H1 (cell line): ENCODE data around the gene AGBL1. TPM values are rescaled to one million over a fixed set of nuclear protein-coding genes. Genes with fewer than 3 reads are reported as not detected.

Experiments
- CTCF ChIA-PET: fragments of 300-600 bp; sonication (Branson Sonifier 250); formaldehyde crosslinking; loops from one replicate; lab custom pipeline; 2021; ENCODE audit not compliant: partially characterized antibody; lab: Charles Lee
- POLR2A ChIA-PET: fragments of 300-600 bp; sonication (Branson Sonifier 250); formaldehyde crosslinking; loops from one replicate; lab custom pipeline; 2021; ENCODE audit warnings: inconsistent platforms; ENCODE audit not compliant: partially characterized antibody; lab: Charles Lee
- DNase-seq, 2 experiments: peaks; one replicate each; pipeline versions ENCODE4 v3.0.0 to v3.0.0-alpha.2; 2010 to 2022; ENCODE audit warnings: low spot score in 2 of 2, low read depth in 1 of 2, mixed read lengths in 1 of 2
- FAIRE-seq: peaks from 2 replicates; lab custom pipeline; 2011; peaks lifted over from hg19 to GRCh38; lab: Jason Lieb, UNC
- H2AFZ ChIP-seq: 2 replicates; pipeline ENCODE4 v1.8.1; 2012; ENCODE audit warnings: low read length, inconsistent platforms
- H2AK5ac ChIP-seq: 2 replicates; pipeline ENCODE4 v1.6.1; 2013; ENCODE audit warnings: low read depth, low read length
- H2BK120ac ChIP-seq: replicated peaks from 2 replicates; pipeline ENCODE3; 2013; ENCODE audit warnings: low read depth, low read length, inconsistent platforms
- H2BK12ac ChIP-seq: 2 replicates; pipeline ENCODE4 v1.6.1; 2013; ENCODE audit warnings: low read depth, low read length
- H2BK15ac ChIP-seq: 2 replicates; pipeline ENCODE4 v1.6.1; 2013; ENCODE audit warnings: low read length
- H2BK20ac ChIP-seq: 2 replicates; pipeline ENCODE4 v1.6.1; 2013; ENCODE audit warnings: low read length
- H2BK5ac ChIP-seq: 2 replicates; pipeline ENCODE4 v1.6.1; 2013; ENCODE audit warnings: low read depth, low read length
- H3K14ac ChIP-seq: 2 replicates; pipeline ENCODE4 v1.6.1; 2013; ENCODE audit warnings: inconsistent platforms; ENCODE audit not compliant: insufficient read length
- H3K18ac ChIP-seq: 2 replicates; pipeline ENCODE4 v1.6.1; 2013; ENCODE audit warnings: low read length; ENCODE audit errors: extremely low read depth
- H3K23ac ChIP-seq: 2 replicates; pipeline ENCODE4 v1.6.1; 2013; ENCODE audit warnings: inconsistent platforms; ENCODE audit not compliant: insufficient read length
- H3K23me2 ChIP-seq: 2 replicates; pipeline ENCODE4 v1.6.1; 2013; ENCODE audit warnings: low read depth, low read length
- H3K27ac ChIP-seq: 2 replicates; pipeline ENCODE4 v1.6.1; 2011; ENCODE audit warnings: low read depth, low read length, inconsistent platforms
- H3K27me3 ChIP-seq, 4 experiments: replicated peaks in 1 of 4; 1 replicate in 1 of 4; 2 replicates in 3 of 4; pipeline versions ENCODE4 v1.6.1 to v1.8.1; 2011 to 2013; ENCODE audit warnings: low read length in 3 of 4, mild to moderate bottlenecking in 3 of 4, inconsistent platforms in 2 of 4, mixed read lengths in 2 of 4, moderate library complexity in 1 of 4; ENCODE audit not compliant: control insufficient read depth in 3 of 4, insufficient read depth in 3 of 4; ENCODE audit errors: extremely low read depth in 1 of 4
- H3K36me3 ChIP-seq, 4 experiments: 2 replicates each; pipeline versions ENCODE4 v1.6.1 to v1.8.1; 2011 to 2013; ENCODE audit warnings: mild to moderate bottlenecking in 4 of 4, low read length in 3 of 4, moderate library complexity in 2 of 4, control low read depth in 1 of 4, inconsistent platforms in 1 of 4; ENCODE audit not compliant: insufficient read depth in 4 of 4, control insufficient read depth in 2 of 4
- H3K4ac ChIP-seq: replicated peaks from 2 replicates; pipeline ENCODE3; 2013; ENCODE audit warnings: low read length, low read depth, mixed read lengths, inconsistent platforms; ENCODE audit not compliant: insufficient read length
- H3K4me1 ChIP-seq, 4 experiments: replicated peaks in 1 of 4; 1 replicate in 1 of 4; 2 replicates in 3 of 4; pipeline versions ENCODE4 v1.6.1 to v1.8.1; 2011 to 2013; ENCODE audit warnings: low read length in 3 of 4, inconsistent platforms in 2 of 4, mixed read lengths in 1 of 4; ENCODE audit not compliant: insufficient read depth in 4 of 4, control insufficient read depth in 3 of 4
- H3K4me2 ChIP-seq, 2 experiments: 2 replicates each; pipeline versions ENCODE4 v1.6.1 to v1.8.1; 2011 to 2013; ENCODE audit warnings: low read depth in 2 of 2, low read length in 2 of 2, control low read depth in 1 of 2, inconsistent platforms in 1 of 2, mild to moderate bottlenecking in 1 of 2; ENCODE audit not compliant: insufficient read depth in 1 of 2
- H3K4me3 ChIP-seq, 4 experiments: fragments of 200-600, 300-600 bp in 1 of 4; sonication (generic), shearing (Covaris generic), sonication (Bioruptor Twin) in 1 of 4; 2 replicates each; pipeline versions ENCODE4 v1.5.1 to v1.8.1; 2011 to 2016; ENCODE audit warnings: low read length in 4 of 4, low read depth in 3 of 4, control low read depth in 2 of 4, inconsistent platforms in 2 of 4, mild to moderate bottlenecking in 2 of 4, mixed read lengths in 1 of 4, moderate library complexity in 1 of 4; ENCODE audit not compliant: insufficient read depth in 2 of 4; ENCODE audit errors: extremely low read depth in 1 of 4
- H3K56ac ChIP-seq: replicated peaks from 2 replicates; pipeline ENCODE3; 2013; ENCODE audit warnings: low read depth, mild to moderate bottlenecking, mixed read lengths, low read length, inconsistent platforms; ENCODE audit not compliant: insufficient read length
- H3K79me1 ChIP-seq: 2 replicates; pipeline ENCODE4 v1.6.1; 2013; ENCODE audit warnings: low read depth, low read length, control low read depth
- H3K79me2 ChIP-seq, 2 experiments: 2 replicates each; pipeline versions ENCODE4 v1.6.1 to v1.8.1; 2012 to 2013; ENCODE audit warnings: low read length in 2 of 2, mild to moderate bottlenecking in 2 of 2, inconsistent platforms in 1 of 2; ENCODE audit not compliant: insufficient read depth in 2 of 2, control insufficient read depth in 1 of 2
- H3K9ac ChIP-seq, 4 experiments: replicated peaks in 1 of 4; 1 replicate in 1 of 4; 2 replicates in 3 of 4; pipeline versions ENCODE4 v1.6.1 to v1.8.1; 2011 to 2013; ENCODE audit warnings: low read depth in 3 of 4, low read length in 3 of 4, control low read depth in 2 of 4, mild to moderate bottlenecking in 2 of 4, moderate library complexity in 2 of 4, inconsistent platforms in 1 of 4; ENCODE audit errors: extremely low read depth in 1 of 4
- H3K9me3 ChIP-seq, 2 experiments: 2 replicates each; pipeline versions ENCODE4 v1.6.1 to v1.8.1; 2012 to 2013; ENCODE audit warnings: mild to moderate bottlenecking in 2 of 2, moderate library complexity in 2 of 2, control low read depth in 1 of 2, inconsistent platforms in 1 of 2, low read depth in 1 of 2, low read length in 1 of 2, mixed read lengths in 1 of 2; ENCODE audit not compliant: insufficient read depth in 2 of 2
- H4K20me1 ChIP-seq, 2 experiments: replicated peaks in 1 of 2; 2 replicates each; pipeline versions ENCODE3 to v1.8.1; 2011 to 2013; ENCODE audit warnings: inconsistent platforms in 2 of 2, low read length in 2 of 2, mild to moderate bottlenecking in 1 of 2; ENCODE audit not compliant: insufficient read depth in 2 of 2, control insufficient read depth in 1 of 2
- H4K5ac ChIP-seq: 2 replicates; pipeline ENCODE4 v1.6.1; 2013; ENCODE audit warnings: low read length, low read depth, mixed read lengths, inconsistent platforms; ENCODE audit not compliant: insufficient read length
- H4K8ac ChIP-seq: 2 replicates; pipeline ENCODE4 v1.8.0; 2013; ENCODE audit warnings: mild to moderate bottlenecking, moderate library complexity, low read length, inconsistent platforms; ENCODE audit not compliant: insufficient read depth; ENCODE audit errors: extremely low read depth
- H4K91ac ChIP-seq: replicated peaks from 2 replicates; pipeline ENCODE3; 2013; ENCODE audit warnings: low read length, mixed read lengths, inconsistent platforms; ENCODE audit not compliant: insufficient read length
- CREB1 ChIP-seq: IDR thresholded peaks from 2 replicates; pipeline ENCODE4 v1.6.1; 2012; ENCODE audit warnings: inconsistent platforms
- E2F6 ChIP-seq: IDR thresholded peaks from 2 replicates; pipeline ENCODE4 v1.6.1; 2012; ENCODE audit warnings: inconsistent platforms
- EGR1 ChIP-seq: IDR thresholded peaks from 2 replicates; pipeline ENCODE4 v1.6.1; 2011; ENCODE audit warnings: low read depth, low read length, borderline replicate concordance
- POLR2AphosphoS5 ChIP-seq: IDR thresholded peaks from 2 replicates; pipeline ENCODE4 v1.6.1; 2011; ENCODE audit warnings: low read depth, low read length
- USF2 ChIP-seq: IDR thresholded peaks from 2 replicates; pipeline ENCODE4 v1.6.1; 2011; ENCODE audit warnings: low read length, improper control_type of control experiment
- WGBS, 2 experiments: shearing (Covaris generic) in 1 of 2; methylation state at CpG; one replicate each; pipeline versions ENCODE4 v1.1.6 to v1.1.7; 2013 to 2015; ENCODE audit warnings: low lambda C conversion rate in 2 of 2, mixed read lengths in 2 of 2, inconsistent platforms in 1 of 2, low coverage in 1 of 2, missing lambda C conversion rate in 1 of 2; ENCODE audit not compliant: insufficient replicate concordance in 2 of 2, insufficient coverage in 1 of 2, insufficient read length in 1 of 2; ENCODE audit errors: extremely low coverage in 1 of 2, missing lambda C conversion rate in 1 of 2; 5-methylcytosine and 5-hydroxymethylcytosine counted together
- polyA plus RNA-seq, 7 experiments: library from polyadenylated mRNA; depleted of rRNA in 3 of 7; stranded (reverse) in 5 of 7; unstranded in 2 of 7; fragments of >200 nt in 5 of 7; fragments of 200-250 nt in 2 of 7; gene quantifications; 1 replicate in 5 of 7; 2 replicates in 1 of 7; 4 replicates in 1 of 7; pipeline versions ENCODE4 v1.2.1 to v1.2.3, GENCODE V29; 2011 to 2013; ENCODE audit warnings: missing spikeins in 2 of 7, mixed read lengths in 2 of 7
- total RNA-seq: library from RNA; stranded (reverse); fragmentation: NEBNext Ultra II Directional; extraction: Animal tissue kit (Norgen Biotek cat#: 25700); gene quantifications from 2 replicates; pipeline ENCODE4 v1.2.1, GENCODE V29; 2021

Gene AGBL1
- total and polyA plus RNA-seq, 2 of the 8 experiments (the other 6 are each of a cell fraction or from before 2014, with no cell fraction given), result not detected

- no peak overlapping the region for H3K9ac ChIP-seq
Measured at GRCh38 chr15:86328658-86329057, 249.0 kb downstream of the AGBL1 start.

More at GRCh38 chr15:86328658-86329057, 249.0 kb downstream of the AGBL1 start:
- no peak overlapping the region for H2AFZ ChIP-seq
- H2BK5ac ChIP-seq, result no peak overlapping the region
- peaks cover 17 to 20% of the 10 kb centered on the region in 2 experiments for H3K9me3 ChIP-seq
- H3K4me3 ChIP-seq, result no peak overlapping the region
- H3K14ac ChIP-seq, result no peak overlapping the region
- H3K27me3 ChIP-seq, result no peaks in the 10 kb centered on the region
- H2BK12ac ChIP-seq, result no peak overlapping the region
- no peaks in the 10 kb centered on the region for H3K23me2 ChIP-seq
- no peak overlapping the region for H2BK15ac ChIP-seq
- H3K36me3 ChIP-seq, result no peaks in the 10 kb centered on the region
- no peak for TF ChIP-seq EGR1
- no peak for TF ChIP-seq CREB1
- no peak for TF ChIP-seq USF2
- no peak for TF ChIP-seq E2F6
- TF ChIP-seq POLR2AphosphoS5, result no peak
- H2BK20ac ChIP-seq, result no peak overlapping the region
- POLR2A ChIA-PET, result interaction anchor here (0.5 kb wide), 1 partner anchor 11 kb away, joined by 3 read pairs; no protein-coding TSS in a partner anchor
- H3K79me1 ChIP-seq, result no peaks in the 10 kb centered on the region
- no peak overlapping the region for H4K8ac ChIP-seq
- no peaks in the 10 kb centered on the region for H3K79me2 ChIP-seq
- H4K91ac ChIP-seq, result no peak overlapping the region
- H2BK120ac ChIP-seq, result no peak overlapping the region
- H3K4me2 ChIP-seq, result no peak overlapping the region
- FAIRE-seq (no peak), DNase-seq (no peak)
- peaks cover 0 to 2% (median under 1%) of the 10 kb centered on the region in 4 experiments; a peak in 2 of 7 replicates for H3K4me1 ChIP-seq
- H3K27ac ChIP-seq, result no peak overlapping the region
- no peak overlapping the region for H3K18ac ChIP-seq
- H4K5ac ChIP-seq, result no peak overlapping the region
- H3K56ac ChIP-seq, result no peak overlapping the region
- no peak overlapping the region for H3K4ac ChIP-seq
- CTCF ChIA-PET, result interaction anchor here (0.8 kb wide), 1 partner anchor 13 kb away, joined by 3 read pairs; no protein-coding TSS in a partner anchor
- H2AK5ac ChIP-seq, result no peak overlapping the region; the same call in 1 of the 2 replicates
- WGBS, 2 experiments, result 92% methylated on average over 2 of the region's 2 CpGs; no CpG with 5 or more reads in 1 of the 2 experiments
- no peaks in the 10 kb centered on the region for H4K20me1 ChIP-seq
- H3K23ac ChIP-seq, result no peak overlapping the region
